ENCODE data around the gene EEF2K. TPM values are rescaled to one million over a fixed set of nuclear protein-coding genes. Genes with fewer than 3 reads are reported as not detected.
"Not testable (repeated sequence)": the region's sequence is repeated elsewhere in the genome, so short reads cannot be mapped to it uniquely, and the experiment has no call there.

The EEF2K gene
- 44.9 TPM for total RNA-seq
- long read RNA-seq, full-length matches to known transcripts, result 4 of 49 reads
- long read RNA-seq, partial matches to known transcripts, result 21 of 49 reads
- long read RNA-seq, other reads (novel, unspliced or antisense), result 24 of 49 reads

DNA sequence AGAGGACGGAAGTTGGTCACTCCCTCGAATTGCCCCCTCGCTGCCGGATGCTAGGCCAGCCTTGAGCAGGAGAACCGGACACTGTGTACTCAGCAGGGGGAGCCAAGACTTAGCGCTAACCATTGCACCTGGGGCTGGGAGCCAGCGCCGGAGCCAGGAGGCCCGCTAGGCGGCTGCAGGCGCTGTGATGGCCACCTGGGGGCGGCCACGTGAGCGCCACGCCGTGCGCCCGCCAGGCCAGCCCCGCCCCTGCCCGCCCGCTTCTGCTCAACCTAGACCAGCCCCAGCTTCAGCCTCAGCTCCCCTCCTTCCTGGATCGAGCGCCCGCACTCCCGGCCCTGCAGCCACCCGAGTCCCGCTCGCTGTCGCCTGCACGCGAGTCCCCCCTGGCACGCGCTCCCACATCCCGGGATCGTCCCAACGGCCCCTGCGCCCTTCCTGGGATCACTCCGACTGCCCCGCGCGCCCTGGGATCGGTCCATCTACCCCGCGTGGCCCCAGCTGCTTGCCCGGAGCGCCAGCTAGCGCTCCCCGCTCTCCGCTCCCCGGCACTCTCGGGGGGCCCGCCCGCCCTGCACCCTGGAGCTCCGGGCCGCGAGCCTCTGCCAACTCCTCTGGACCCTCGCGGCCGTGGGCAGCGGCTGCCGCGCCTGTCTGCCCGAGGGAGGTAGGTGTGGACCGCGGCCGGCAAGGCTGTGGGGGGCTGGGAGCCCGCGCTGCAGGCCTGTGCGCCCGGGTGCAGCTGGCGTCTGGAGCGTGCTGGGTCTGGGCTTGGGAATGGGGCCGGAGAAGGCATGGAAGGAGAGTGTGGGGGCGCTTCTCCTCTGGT is at the start of gene EEF2K:
Gene EEF2K, plus strand, starts transcription at position 266 of the 829 bp plus-strand sequence. CDS start 19,452 bp downstream, outside the sequence.
- peak; percentile 96 for DNase-seq (ENCODE audit: low spot score)

DNA sequence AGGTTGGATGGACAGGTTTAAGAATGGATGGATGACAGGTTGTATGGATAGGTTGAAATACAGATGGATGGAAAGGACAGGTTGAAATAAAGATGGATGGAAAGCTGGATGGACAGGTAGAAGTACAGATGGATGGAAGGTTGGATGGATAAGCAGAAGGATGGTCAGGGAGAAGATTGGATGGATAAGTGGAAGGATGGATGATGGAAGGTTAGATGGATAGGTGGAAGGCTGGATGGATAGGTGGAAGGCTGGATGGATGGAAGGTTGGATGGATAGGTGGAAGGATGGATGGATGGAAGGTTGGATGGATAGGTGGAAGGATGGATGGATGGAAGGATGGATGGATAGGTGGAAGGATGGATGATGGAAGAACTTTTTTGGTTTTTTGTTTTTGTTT is 44.7 kb upstream of the EEF2K start:
- no peak for DNase-seq (ENCODE audit: low spot score)

DNA sequence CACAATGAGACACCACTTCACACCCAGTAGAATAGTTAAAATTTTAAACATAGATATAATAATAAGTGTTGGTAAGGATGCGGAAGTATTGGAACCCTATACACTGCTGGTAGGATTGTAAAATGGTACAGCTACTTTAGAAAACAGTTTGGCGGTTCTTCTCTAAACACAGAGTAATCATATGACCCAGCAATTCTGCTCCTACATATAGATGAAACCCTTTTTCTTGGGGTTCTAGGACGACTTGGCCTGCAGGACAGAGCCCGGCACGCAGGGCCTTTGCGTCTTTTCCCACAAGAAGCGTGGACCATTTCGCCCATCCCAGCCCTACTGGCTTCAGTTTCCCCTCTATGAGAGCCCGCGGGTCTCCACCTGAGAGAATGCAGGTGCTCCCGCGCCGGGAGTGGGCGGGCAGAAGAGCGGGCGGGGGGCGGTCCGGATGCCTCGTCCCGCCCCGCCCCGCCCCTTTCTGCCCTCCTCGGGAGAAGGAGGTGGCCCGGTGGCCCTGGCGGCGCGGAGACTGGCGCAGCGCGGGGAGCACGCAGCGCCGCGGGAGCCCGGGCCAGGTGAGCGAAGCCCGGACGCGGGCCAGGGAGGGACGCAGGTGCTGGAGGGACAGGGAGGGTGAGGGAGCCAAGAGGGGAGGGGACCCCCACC is 44.0 kb upstream of the EEF2K start, which contains the start of gene SDR42E2:
Gene SDR42E2, plus strand, starts transcription at position 508 of the 657 bp plus-strand sequence. CDS start 3,077 bp downstream, outside the sequence.
- DNase-seq (ENCODE audit: low spot score), result no peak

DNA sequence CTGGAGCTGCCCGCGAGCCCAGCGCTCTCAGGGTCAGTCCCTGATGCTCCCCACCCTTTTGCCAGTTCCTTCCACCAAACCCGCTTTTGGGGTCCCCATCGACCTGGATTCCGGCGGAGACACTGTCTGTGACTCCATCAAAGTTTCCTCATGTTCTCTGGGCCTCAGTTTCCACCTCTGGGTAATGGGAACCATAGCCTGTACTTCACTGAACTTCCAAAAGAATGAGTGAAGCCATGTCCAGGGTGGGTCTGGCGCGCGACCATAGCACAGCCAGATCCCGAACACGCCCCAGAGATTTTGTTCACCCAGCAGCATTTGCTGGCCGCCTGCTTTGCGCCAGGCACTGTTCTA is 43.4 kb upstream of the EEF2K start:
- DNase-seq (ENCODE audit: low spot score), result no peak

DNA sequence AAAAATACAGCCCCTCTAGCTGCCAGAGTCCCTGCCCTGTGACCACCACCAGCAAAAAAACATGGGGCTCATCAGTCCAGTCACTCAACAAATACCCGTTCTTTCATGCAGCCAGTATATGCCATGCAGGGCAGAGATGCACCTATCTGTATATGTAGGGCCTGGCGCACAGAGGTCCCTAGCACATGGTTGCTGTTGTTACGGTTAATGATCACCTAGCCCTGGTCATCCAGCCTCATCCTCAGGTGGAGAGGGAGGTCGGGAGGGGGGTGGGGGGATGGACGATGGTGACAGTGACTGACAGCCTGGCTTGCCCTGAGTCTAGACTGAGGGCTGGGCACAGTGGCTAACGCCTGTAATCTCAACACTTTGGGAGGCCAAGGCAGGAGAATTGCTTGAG is 42.3 kb upstream of the EEF2K start:
- no peak for DNase-seq (ENCODE audit: low spot score)

DNA sequence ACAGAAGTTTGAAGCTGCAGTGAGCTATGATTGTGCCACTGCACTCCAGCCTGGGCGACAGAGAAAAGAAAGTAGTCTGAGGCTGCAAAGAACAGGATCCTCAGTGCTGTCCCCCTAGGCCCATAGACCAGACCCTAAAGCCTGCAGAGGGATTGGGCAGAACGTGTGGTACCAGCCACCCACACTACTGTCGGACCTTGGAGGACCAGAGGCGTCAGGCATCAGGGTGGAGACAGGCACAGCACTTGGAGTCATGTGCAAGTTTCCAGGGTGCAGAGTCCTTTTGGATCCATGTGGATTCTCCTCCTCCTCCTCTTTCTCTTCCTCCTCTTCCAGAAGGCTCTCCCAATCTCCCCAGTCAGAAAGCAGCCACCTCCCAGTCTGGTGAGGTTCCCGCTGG is 41.6 kb upstream of the EEF2K start:
- no peak for DNase-seq (ENCODE audit: low spot score)

DNA sequence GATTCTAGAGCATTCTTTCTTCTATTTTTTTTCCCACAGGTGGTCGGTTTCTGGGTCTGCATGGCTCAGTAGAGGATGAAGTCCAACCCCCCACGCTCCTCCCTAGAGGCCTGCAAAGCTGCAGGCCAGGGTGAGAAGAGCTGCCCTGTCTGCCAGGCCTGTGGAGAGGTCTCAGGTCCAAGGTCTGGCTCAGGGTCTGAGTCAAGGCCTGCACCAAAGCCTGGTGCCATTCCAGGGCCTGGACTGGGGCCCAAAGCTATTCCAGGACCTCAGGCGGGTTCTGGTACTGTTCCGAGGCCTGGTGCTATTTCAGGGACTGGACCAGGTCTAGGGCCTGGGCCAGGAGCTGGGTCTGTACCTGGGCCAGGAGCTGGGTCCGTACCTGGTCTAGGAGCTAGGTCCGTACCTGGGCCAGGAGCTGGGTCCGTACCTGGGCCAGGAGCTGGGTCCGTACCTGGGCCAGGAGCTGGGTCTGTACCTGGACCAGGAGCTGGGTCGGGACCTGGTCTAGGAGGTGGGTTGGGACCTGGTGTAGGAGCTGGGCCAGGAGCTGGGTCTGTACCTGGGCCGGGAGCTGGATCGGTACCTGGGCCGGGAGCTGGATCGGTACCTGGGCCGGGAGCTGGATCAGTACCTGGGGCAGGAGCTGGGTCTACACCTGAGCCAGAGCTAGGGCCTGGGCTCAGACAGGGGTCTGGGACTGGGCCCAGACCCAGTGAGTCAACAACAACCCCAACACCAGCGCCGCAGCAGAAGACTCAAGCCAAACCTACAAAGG is 40.4 kb upstream of the EEF2K start:
- DNase-seq (ENCODE audit: low spot score), result no peak

DNA sequence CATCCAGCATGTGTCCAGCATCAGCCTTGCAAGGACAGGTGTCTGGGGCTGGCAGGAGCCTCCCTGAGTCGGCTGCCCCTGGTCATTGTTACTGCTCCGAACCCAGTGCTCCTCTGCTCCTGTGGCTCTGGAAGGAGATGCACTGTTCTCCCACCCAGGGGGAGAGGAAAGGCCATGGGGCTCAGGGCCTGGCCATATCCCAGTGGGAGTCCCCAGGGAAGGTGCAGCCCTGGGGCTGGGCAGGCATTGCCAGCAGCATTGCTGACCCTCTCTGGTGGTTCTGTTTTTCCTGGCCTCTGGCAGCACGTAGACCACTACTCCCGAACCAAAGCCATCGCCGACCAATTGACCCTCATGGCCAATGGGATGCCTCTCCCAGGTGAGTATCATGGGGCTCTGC is 34.1 kb upstream of the EEF2K start:
- DNase-seq (ENCODE audit: low spot score), result no peak

DNA sequence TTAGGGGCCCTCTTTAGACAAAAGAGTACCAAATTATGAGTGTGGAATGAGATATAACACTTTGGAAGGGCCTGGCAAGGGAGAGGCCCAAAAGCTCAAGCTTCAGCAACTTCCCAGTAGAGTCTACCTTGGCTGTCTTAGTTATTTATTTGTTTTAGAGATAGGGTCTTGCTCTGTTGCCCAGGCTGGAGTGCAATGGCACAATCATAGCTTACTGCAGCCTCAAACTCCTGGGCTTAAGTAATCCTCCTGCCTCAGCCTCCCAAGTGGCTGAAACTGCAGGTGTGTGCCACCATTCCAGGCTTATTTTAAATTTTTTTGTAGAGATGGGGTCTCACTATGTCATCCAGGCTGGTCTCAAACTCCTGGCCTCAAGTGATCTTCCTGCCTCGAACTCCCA is 33.4 kb upstream of the EEF2K start:
- DNase-seq (ENCODE audit: low spot score), result not testable (repeated sequence)

DNA sequence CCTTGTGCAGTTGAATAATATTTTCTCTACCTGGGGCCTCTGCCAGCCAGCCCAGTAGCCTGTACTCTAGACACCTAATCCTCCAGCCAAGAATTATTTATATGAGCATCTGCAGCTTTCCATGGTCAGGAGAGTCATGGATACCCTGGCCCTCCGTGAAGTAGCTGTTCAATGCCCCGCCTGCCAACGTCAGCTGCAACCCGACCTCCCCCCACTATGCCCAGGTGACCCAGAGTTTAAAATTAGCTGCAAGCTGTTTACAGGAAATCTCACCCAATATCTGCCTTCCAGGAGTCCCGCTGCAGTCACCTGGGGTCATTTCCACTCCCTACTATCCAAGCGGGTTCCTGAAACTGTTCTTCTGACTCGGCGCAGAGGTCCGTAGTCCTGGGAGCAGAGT is 31.4 kb upstream of the EEF2K start:
- no peak for DNase-seq (ENCODE audit: low spot score)

DNA sequence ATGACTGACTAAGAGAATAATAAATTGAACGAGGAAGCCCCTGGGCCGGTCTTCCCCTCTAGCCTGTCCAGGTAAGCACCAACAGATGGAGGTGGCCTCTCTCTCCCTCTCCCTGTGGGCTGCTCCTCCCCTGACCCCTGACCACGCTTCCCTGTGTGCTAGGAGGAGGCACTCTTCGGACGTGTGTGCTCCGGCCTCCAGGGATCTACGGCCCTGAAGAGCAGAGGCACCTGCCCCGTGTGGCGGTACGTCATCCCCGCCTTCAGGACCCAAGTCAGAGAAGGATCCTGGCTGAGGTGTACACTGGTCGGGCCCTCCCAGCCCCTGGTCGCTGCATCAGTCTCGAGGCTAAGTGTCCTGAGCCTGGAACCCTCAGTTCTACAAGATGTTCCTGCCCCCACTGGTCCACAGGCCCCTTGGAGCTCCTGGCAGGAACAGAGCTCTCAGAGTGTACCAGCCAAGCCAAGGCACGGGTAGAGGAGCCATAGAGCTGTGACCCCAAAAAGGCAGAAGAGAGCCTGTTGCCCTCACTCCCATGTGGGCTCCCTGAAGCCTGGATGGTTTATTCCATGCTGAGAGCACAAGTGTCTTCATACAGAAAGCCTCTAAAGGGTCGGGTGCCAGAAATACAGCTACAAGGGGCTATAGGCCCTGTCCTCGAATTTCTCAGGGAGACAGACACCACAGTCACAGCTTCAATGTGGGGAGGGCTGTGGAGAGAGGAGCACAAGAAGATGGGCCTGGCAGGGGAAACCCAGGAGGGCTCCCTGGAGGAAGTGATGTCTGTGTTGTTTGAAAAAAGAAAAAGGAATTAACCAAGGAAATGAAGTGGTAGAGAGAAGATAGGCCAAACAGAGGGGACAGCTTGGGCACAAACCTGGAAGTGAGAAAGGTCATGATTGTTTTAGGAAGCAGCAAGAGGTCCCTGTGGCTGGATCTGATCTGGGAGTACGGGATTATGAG is 27.8 kb upstream of the EEF2K start:
- DNase-seq (ENCODE audit: low spot score), result no peak

DNA sequence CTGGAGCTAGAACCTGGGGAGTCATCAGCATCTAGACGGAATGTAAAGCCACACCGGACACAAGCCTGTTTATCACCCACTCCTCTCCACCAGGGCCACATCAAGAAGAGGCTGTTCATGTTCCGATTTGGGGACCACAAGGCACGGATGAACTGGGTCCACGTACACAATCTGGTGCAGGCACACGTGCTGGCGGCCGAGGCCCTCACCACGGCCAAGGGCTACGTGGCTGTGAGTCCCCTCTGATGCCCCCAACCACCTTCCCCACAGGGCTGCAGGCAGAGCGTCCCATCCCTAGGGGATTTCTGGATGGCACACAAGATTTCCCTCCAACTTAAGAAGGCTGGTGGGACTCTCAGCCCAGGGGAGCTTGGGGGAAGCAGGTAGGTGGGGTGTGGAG is 24.7 kb upstream of the EEF2K start:
- DNase-seq (ENCODE audit: low spot score), result no peak

DNA sequence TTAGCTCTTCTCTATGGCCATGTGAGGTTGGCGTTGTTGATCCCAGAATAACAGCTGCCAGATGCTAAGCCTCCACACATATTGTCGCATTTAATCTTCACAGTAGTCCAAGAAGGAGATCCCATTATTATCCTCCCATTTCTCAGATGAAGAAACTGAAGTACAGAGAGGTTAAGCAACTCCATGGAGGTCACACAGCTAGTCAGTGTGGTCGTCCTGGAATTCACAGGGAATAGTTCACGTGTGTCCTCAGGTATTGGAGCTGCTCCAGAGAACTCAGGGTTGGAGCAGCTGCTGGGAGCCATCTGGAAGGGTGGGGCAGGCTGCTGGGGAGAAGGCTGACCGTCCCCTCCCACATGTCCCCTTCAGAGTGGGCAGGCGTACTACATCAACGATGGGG is 24.2 kb upstream of the EEF2K start:
- no peak for DNase-seq (ENCODE audit: low spot score)

DNA sequence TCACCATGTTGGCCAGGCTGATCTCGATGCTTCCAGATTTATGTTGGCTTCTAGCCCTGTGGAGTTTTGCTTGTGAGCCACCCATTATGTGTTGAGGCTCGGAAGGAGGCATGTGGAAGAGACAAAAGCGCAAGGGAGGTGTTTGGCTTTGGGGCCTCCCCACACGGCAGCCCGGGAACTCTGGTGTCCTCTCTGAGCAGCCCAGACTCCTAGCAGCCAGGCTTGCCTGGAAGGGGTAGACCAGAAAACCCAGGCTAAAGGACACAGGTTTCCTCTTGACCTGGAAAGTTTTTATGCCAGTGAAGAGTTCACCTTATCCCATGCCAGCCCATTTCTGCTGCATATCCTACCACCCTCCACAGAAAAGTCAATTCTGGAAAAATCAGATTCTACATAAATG is 22.7 kb upstream of the EEF2K start:
- no peak for DNase-seq (ENCODE audit: low spot score)

DNA sequence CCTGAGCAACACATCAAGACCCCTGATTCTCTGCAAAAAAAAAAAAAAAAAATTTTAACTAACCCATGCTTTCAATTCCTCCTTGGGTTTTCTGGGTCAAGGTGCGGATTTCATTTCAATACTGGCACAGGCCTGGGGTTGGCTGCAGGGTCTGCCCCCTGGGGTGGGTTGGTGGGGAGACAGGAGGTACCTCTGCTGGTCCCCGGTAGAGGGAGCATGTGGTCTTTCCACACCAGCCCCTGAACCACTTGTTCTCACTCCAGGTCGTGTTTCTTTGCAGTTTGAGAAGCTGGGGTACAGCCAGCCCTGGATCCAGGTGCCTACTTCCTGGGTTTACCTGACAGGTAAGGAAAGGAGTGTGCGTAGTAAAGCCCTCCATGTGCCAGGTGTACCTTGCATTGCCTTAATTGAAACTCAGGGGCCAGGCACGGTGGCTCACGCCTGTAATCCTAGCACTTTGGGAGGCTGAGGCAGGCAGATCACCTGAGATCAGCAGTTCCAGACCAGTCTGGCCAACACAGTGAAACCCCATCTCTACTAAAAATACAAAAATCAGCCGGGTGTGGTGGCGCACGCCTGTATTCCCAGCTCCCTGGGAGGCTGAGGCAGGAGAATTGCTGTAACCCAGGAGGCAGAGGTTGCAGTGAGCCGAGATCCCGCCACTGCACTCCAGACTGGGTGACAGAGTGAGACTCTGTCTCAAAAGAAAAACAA is 22.0 kb upstream of the EEF2K start:
- DNase-seq (ENCODE audit: low spot score), result no peak

DNA sequence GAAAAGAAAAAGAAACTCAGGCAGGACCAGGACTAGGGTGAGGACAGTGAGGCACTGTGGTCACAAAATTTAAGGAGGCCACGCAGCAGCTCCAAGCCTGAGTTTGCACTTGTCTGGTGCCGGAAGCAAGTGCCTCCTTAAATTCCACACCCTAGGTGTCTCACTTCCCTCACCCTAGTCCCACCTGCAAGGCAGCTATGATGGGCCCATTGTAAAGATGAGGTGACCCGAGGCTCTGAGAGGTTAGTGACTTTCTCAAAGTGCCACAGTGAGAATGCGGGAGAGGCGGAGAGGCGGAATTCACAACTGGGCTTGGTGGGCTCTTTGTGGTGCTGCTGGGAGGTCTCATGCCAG is 21.5 kb upstream of the EEF2K start:
- no peak for DNase-seq (ENCODE audit: low spot score)

DNA sequence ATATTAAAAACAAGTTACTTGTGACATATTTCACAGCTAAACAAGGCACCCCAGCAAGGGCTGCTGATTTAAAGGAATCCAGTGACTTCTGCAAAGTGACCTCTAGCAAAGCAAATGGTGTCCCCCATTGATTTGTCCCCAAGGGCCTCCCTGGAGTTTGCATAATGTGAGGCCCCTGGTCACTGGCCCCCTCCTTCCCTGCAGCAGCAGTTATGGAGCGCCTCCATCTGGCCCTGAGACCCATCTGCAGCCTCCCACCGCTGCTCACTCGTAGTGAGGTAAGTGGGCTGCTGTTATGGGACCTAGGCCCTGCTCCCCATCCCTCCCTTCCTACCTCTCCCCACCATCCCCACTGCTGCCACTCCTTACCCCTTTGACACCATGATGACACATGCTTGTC is 19.6 kb upstream of the EEF2K start:
- no peak for DNase-seq (ENCODE audit: low spot score)

DNA sequence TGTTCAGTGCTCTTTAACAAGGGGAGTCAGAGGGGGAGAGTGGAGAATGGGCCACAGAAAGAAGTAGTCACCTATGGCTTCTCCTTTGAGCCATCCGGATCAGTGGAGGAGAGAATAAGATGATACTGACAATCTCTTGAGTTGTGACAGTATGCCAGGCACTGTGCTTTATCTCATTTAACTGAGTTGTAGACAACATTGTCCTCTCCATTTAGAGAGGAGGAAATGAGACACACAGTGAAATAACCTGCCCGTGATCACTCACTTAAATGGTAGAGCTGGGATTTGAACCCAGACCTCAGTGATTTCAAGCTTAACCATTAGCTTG is 17.8 kb upstream of the EEF2K start:
- DNase-seq (ENCODE audit: low spot score), result no peak

DNA sequence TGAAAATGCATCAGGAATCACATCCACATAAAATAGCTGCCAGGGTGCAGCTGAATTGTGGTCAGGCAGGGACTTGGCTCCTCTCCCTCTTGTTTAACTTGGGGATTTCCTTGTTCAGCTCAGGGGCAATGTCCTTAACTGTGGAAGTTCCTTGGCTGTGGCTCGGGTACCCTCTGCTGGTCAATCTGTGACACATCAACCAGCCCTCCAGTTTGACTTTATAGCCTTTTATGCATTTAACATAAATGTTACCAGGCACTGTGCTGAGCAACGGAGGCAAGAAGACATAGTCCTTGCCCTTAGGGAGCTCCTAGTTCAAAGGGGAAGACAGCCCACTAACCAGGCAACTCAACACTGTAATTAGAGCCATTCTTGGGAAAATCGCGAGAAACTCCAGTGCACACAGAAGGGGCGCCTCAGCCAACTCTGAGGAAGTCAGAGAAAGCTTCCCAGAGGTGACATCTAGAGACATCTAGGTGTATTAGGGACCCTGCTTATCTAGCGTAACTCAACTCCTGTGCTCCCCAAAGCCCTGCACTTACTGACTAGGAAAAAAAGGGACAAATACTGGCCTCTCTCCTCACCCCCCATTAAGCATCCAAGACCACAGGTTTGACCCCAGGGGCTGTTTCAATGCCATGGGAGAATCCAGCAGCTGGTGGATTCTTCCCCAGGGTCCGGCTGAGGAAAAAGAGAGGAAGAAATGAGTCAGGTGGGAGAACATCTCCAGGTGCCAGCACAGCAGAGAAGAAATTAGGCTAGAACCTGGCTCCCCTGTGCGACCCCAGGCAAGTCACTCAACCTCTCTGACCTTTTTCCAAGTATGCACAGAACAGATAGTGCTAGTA is 17.3 kb upstream of the EEF2K start:
- DNase-seq (ENCODE audit: low spot score), result no peak

Data from mesenteric fat pad (tissue), 1 donor.